ENCODE results near the gene PRCD.
"Not testable (repeated sequence)": the region's sequence is repeated elsewhere in the genome, so short reads cannot be mapped to it uniquely, and the experiment has no call there.

The PRCD gene

GRCh38 chr17:76532072-76532651, 7.7 kb upstream of the PRCD start:
- peaks cover 62% of the 10 kb centered on the region for H3K27me3 ChIP-seq
- H3K4me1 ChIP-seq (ENCODE audit: control insufficient read depth in 1 of 2, insufficient read depth in 1 of 2, low read depth in 1 of 2, low read length in 1 of 2): peaks cover 5 to 12% of the 10 kb centered on the region in 2 experiments
- H3K27ac ChIP-seq: no peak overlapping the region
- no peak overlapping the region for H3K4me3 ChIP-seq (ENCODE audit: low read depth in 1 of 2, low read length in 1 of 2)
- H3K9me3 ChIP-seq: no peaks in the 10 kb centered on the region
- H3K36me3 ChIP-seq: no peaks in the 10 kb centered on the region
- TF ChIP-seq CTCF (IDR thresholded peaks at IDR 0.05): no peak

- H3K9me3 ChIP-seq; H3K4me3 ChIP-seq (ENCODE audit: low read depth in 1 of 2, low read length in 1 of 2); H3K4me1 ChIP-seq (ENCODE audit: control insufficient read depth in 1 of 2, insufficient read depth in 1 of 2, low read depth in 1 of 2, low read length in 1 of 2); H3K27ac ChIP-seq; H3K36me3 ChIP-seq: not testable (repeated sequence)
- peaks cover 62% of the 10 kb centered on the region for H3K27me3 ChIP-seq
Measured at GRCh38 chr17:76533640-76534359, 6.0 kb upstream of the PRCD start.

- Histone ChIP-seq H3K36me3 (no peaks in the 10 kb centered on the region), H3K4me3 (ENCODE audit: low read depth in 1 of 2, low read length in 1 of 2) (no peak overlapping the region), H3K27ac (no peak overlapping the region), H3K27me3 (peaks cover 62% of the 10 kb centered on the region), H3K9me3 (no peaks in the 10 kb centered on the region), H3K4me1 (ENCODE audit: control insufficient read depth in 1 of 2, insufficient read depth in 1 of 2, low read depth in 1 of 2, low read length in 1 of 2) (peaks cover 4 to 10% of the 10 kb centered on the region in 2 experiments)
- TF ChIP-seq CTCF (IDR thresholded peaks at IDR 0.05): no peak
Measured at GRCh38 chr17:76534831-76535732, 4.8 kb upstream of the PRCD start.

GRCh38 chr17:76535788-76536510, 3.9 kb upstream of the PRCD start:
- TF ChIP-seq CTCF (IDR thresholded peaks at IDR 0.05): no peak
- Histone ChIP-seq H3K27me3 (peaks cover 68% of the 10 kb centered on the region), H3K27ac (no peak overlapping the region), H3K9me3 (no peaks in the 10 kb centered on the region), H3K36me3 (no peaks in the 10 kb centered on the region), H3K4me1 (ENCODE audit: control insufficient read depth in 1 of 2, insufficient read depth in 1 of 2, low read depth in 1 of 2, low read length in 1 of 2) (peaks cover 10 to 14% of the 10 kb centered on the region in 2 experiments), H3K4me3 (ENCODE audit: low read depth in 1 of 2, low read length in 1 of 2) (no peak overlapping the region)

- Histone ChIP-seq H3K27me3 (peaks cover 73% of the 10 kb centered on the region), H3K4me1 (ENCODE audit: control insufficient read depth in 1 of 2, insufficient read depth in 1 of 2, low read depth in 1 of 2, low read length in 1 of 2) (peaks cover 11 to 14% of the 10 kb centered on the region in 2 experiments), H3K36me3 (no peaks in the 10 kb centered on the region), H3K9me3 (no peaks in the 10 kb centered on the region), H3K4me3 (ENCODE audit: low read depth in 1 of 2, low read length in 1 of 2) (no peak overlapping the region), H3K27ac (no peak overlapping the region)
- TF ChIP-seq CTCF (IDR thresholded peaks at IDR 0.05): no peak
Measured at GRCh38 chr17:76536511-76537287, 3.1 kb upstream of the PRCD start.

All from neutrophil (primary cell).